ENCODE results near the gene DHX40. TPM values are rescaled to one million over a fixed set of nuclear protein-coding genes. Genes with fewer than 3 reads are reported as not detected.
A peak's percentile ranks its signal among the peaks of the same experiment; 100 is the strongest.
"Not testable (repeated sequence)": the region's sequence is repeated elsewhere in the genome, so short reads cannot be mapped to it uniquely, and the experiment has no call there.

Gene DHX40
- 16.9 and 18.5 TPM in 2 replicates for total RNA-seq (2014; rRNA removed; shearing (Covaris generic))

- DNase-seq (ENCODE audit: low spot score): peak; percentile 88
Observed at GRCh38 chr17:59565171-59565958, at the start of gene DHX40. DHX40 (plus strand) TSS chr17:59565610; CDS start chr17:59565672, 62 bp downstream.

- no peak for DNase-seq (ENCODE audit: low spot score)
Observed at GRCh38 chr17:59516451-59516850, 49.0 kb upstream of the DHX40 start.

GRCh38 chr17:59519132-59519531 lies 46.3 kb upstream of the DHX40 start:
- no peak for DNase-seq (ENCODE audit: low spot score)

- DNase-seq (ENCODE audit: low spot score): no peak
Observed at GRCh38 chr17:59520251-59520650, 45.2 kb upstream of the DHX40 start.

- DNase-seq (ENCODE audit: low spot score): peak; percentile 80
Observed at GRCh38 chr17:59521465-59522126, 43.8 kb upstream of the DHX40 start.

GRCh38 chr17:59524930-59525329 lies 40.5 kb upstream of the DHX40 start:
- not testable (repeated sequence) for DNase-seq (ENCODE audit: low spot score)

- no peak for DNase-seq (ENCODE audit: low spot score)
Observed at GRCh38 chr17:59525668-59526067, 39.7 kb upstream of the DHX40 start.

- DNase-seq (ENCODE audit: low spot score): no peak
Observed at GRCh38 chr17:59526451-59526850, 39.0 kb upstream of the DHX40 start.

GRCh38 chr17:59527325-59527917 lies 38.0 kb upstream of the DHX40 start:
- DNase-seq (ENCODE audit: low spot score): no peak

GRCh38 chr17:59527931-59528330 lies 37.5 kb upstream of the DHX40 start:
- no peak for DNase-seq (ENCODE audit: low spot score)

- DNase-seq (ENCODE audit: low spot score): no peak
Observed at GRCh38 chr17:59530531-59530930, 34.9 kb upstream of the DHX40 start.

- DNase-seq (ENCODE audit: low spot score): no peak
Observed at GRCh38 chr17:59533694-59534093, 31.7 kb upstream of the DHX40 start.

- peak; percentile 43 for DNase-seq (ENCODE audit: low spot score)
Observed at GRCh38 chr17:59534583-59534982, 30.8 kb upstream of the DHX40 start.

GRCh38 chr17:59538195-59538909 lies 27.1 kb upstream of the DHX40 start:
- DNase-seq (ENCODE audit: low spot score): no peak

- DNase-seq (ENCODE audit: low spot score): no peak
Observed at GRCh38 chr17:59542960-59543635, 22.3 kb upstream of the DHX40 start.

GRCh38 chr17:59545942-59546341 lies 19.5 kb upstream of the DHX40 start:
- DNase-seq (ENCODE audit: low spot score): no peak

- no peak for DNase-seq (ENCODE audit: low spot score)
Observed at GRCh38 chr17:59547131-59547915, 18.1 kb upstream of the DHX40 start.

GRCh38 chr17:59548985-59549384 lies 16.4 kb upstream of the DHX40 start:
- not testable (repeated sequence) for DNase-seq (ENCODE audit: low spot score)

GRCh38 chr17:59550703-59551102 lies 14.7 kb upstream of the DHX40 start:
- no peak for DNase-seq (ENCODE audit: low spot score)

GRCh38 chr17:59558039-59558438 lies 7.4 kb upstream of the DHX40 start:
- no peak for DNase-seq (ENCODE audit: low spot score)

GRCh38 chr17:59558953-59559352 lies 6.5 kb upstream of the DHX40 start:
- DNase-seq (ENCODE audit: low spot score): peak; percentile 28

Measured in HT-29 (cell line).